ENCODE results near the gene PDE12.
"Not testable (repeated sequence)": the region's sequence is repeated elsewhere in the genome, so short reads cannot be mapped to it uniquely, and the experiment has no call there.

Gene PDE12

DNA sequence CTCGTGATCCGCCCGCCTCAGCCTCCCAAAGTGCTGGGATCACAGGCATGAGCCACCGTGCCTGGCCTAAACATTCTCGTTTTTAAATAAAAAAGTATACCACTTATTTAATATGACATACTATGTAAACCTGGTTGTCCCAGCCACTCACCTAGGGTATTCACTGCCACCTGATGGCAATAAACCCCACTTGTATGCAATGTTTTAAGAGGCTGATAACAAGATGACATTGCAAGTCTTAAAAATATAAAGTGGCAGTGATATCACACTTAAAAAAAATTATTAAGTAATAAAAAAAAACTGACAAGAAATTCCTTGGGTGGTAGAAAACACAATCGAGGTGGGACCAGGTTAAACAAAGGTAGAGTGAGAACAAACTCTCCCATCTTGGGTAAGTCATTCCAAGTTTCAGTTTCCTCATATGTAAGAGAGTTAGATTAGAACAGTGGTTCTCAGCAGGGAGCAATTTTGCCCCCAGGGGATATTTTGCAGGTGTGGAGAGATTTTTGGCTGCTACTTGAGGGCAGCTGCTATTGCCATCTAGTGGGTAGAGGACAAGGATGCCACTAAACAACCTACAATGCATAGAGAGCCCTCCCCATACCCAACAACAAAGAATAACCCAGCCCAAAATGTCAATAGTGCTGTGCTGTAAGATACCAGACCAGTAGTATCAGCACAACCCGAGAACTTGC lies 26.5 kb downstream of the PDE12 start:
- no peak for FAIRE-seq
- peak; percentile 12 for DNase-seq (ENCODE audit: insufficient read length, low spot score)

GRCh38 chr3:57583544-57583943 lies 27.5 kb downstream of the PDE12 start:
- DNase-seq (ENCODE audit: insufficient read length, low spot score) (no peak), FAIRE-seq (no peak)

GRCh38 chr3:57586778-57587177 lies 30.7 kb downstream of the PDE12 start:
- FAIRE-seq = no peak
- DNase-seq (ENCODE audit: insufficient read length, low spot score) = no peak

DNA sequence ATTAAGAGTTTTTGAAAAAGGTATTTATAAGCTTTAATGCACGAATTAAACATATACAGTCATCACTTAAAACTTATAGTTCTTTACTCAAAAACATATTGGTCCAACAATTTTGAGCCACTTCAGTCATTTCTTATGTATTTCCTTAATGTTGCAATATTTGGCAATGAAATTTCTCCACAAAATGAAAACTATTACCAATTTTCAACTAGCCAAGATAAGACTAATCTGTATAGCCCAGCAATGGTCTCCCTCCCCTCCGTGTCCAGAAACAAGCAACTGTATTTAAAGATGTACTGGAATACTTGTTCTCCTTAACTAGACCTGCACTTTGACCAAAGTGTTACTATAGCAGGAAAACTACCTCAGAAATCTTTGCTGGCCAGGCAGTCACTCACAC lies 31.8 kb downstream of the PDE12 start:
- FAIRE-seq (no peak), DNase-seq (ENCODE audit: insufficient read length, low spot score) (no peak)

GRCh38 chr3:57592306-57592705 lies 36.2 kb downstream of the PDE12 start:
- DNase-seq (ENCODE audit: insufficient read length, low spot score) (no peak), FAIRE-seq (no peak)

GRCh38 chr3:57594144-57594543 lies 38.1 kb downstream of the PDE12 start:
- DNase-seq (ENCODE audit: insufficient read length, low spot score) (no peak), FAIRE-seq (no peak)

- no peak for FAIRE-seq
- DNase-seq (ENCODE audit: insufficient read length, low spot score) = no peak
These were observed 38.5 kb downstream of the PDE12 start for GRCh38 chr3:57594576-57594975.

GRCh38 chr3:57596495-57597126 lies 40.5 kb downstream of the PDE12 start:
- peak; percentile 64 for DNase-seq (ENCODE audit: insufficient read length, low spot score)
- no peak for FAIRE-seq

DNA sequence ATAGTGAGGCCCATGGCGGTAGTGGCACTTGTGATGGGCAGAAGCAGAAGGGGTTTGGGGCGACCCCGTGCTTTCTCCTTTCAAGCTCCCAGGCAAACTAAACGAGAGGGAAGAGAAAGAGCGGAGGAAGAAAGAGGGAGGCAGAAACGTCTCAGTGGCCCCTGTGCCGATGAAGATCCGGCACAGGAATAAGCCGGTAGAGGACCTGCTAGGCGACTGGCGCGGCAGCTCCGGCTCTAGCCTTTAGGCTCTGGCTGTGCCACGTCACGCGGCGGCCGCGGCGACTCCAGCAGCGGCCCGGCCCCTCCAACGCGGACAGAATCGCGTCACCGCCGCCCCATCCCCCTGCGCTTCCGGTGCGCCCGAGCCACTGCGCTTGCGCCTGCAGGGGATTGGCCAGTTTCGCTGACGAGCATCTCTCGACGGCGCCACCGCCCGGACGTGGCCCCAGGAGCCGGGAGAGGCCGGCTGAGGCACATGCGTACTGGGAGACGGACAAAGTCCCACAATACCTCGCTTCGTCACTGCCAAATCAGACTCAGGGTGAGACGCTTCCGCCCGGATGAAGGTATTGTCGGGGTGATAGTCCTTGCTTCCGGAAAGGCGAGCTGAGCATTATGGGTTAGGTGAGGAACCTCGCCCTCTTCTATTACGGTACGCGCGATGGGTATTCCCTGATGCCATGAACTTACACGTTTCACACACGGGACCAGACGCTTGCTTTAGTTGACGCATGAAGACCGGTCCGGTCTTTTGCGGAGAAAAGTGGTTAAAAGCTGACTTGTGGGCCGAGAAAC lies 41.3 kb downstream of the PDE12 start, which contains the start of gene ARF4:
ARF4 (minus strand) TSS at position 218 of the 797 bp plus-strand sequence; CDS start at position 14, 204 bp downstream.
- peak; percentile 98 for FAIRE-seq

DNA sequence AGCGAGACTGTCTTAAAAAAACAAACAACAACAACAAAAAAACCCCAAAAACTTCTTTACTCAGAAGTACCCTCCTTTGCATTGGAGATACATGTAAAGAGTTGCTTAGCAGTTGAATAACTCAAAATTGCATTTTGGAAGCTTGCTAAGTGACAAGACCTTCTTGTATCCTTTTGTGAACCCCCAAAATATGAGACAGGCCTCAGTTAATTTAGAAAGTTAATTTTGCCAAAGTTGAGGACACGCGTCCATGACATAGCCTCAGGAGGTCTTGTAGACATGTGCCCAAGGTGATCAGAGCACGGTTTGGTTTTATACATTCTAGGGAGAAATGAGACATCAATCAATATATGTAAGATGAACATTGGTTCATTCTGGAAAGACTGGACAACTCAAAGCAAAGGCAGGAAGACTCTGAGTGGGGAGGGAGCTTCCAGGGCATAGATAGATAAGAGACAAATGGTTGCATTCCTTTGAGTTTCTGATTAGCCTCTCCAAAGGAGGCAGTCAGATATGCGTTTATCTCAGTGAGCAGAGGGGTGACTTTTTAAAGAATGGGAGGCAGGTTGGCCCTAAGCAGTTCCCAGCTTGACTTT lies 42.8 kb downstream of the PDE12 start:
- DNase-seq (ENCODE audit: insufficient read length, low spot score) (no peak), FAIRE-seq (no peak)

More for the DNA sequence above, 41.3 kb downstream of the PDE12 start, which contains the start of gene ARF4:
- peak; percentile 99 for DNase-seq (ENCODE audit: insufficient read length, low spot score)

DNA sequence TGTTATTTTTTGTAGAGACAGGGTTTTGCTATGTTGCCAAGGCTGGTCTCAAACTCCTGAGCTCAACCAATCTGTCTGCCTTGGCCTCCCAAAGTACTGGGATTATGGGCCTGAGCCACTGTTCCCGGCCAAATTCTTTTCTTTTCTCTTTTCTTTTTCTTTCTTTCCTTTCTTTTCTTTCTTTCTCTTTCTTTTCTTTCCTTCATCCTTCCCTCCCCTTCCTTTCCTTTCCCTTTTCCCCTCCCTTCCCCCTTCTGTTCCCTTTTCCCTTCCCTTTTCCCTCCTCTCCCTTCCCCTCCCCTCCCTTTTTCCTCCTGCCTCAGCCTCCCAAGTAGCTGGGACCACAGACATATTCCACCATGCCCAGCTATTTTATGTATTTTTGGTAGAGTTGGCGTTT lies 44.1 kb downstream of the PDE12 start:
- no peak for FAIRE-seq
- no peak for DNase-seq (ENCODE audit: insufficient read length, low spot score)

DNA sequence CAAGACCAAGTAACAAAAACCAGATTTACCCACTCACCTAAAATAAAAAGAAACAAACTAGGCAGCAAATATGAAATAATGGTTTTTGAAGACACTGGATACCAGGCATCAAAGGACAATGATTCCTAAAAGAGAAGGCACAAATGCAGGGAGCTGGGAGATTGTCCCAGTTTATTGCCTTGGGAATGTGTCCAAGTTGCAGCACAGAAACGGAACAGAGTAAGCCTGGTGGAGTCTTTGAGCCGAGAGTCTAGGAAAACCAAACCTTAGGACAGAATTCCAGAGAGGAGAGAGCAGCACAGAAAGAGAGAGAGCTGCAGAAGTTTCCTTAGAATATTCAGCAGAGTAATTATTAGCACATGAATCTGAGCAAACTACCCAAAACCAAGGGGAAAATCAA lies 48.9 kb downstream of the PDE12 start:
- DNase-seq (ENCODE audit: insufficient read length, low spot score) = no peak
- no peak for FAIRE-seq

DNA sequence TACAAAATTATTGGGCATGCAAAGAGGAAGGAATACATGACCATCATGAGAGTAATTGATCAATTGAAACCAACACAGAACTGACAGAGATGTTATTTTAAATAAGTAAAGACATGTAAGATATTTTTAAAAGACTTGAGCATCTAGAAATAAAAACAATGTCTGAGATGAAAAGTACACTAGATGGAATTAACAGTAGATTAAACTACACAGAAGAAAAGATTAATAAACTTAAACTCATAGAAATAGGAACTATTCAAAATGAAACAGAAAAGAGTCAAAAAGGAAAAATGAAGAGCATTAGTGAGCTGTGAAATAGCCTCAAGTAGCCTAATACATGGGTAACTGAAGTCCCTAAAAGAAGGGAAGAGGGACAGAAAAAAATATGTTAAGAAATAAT lies 49.6 kb downstream of the PDE12 start:
- FAIRE-seq (no peak), DNase-seq (ENCODE audit: insufficient read length, low spot score) (no peak)

- not testable (repeated sequence) for FAIRE-seq
These were observed 55.8 kb downstream of the PDE12 start for GRCh38 chr3:57611870-57612269.

GRCh38 chr3:57616233-57616632 lies 60.2 kb downstream of the PDE12 start:
- peak; percentile 20 for FAIRE-seq
- DNase-seq (ENCODE audit: insufficient read length, low spot score) = no peak

More at GRCh38 chr3:57611870-57612269, 55.8 kb downstream of the PDE12 start:
- not testable (repeated sequence) for DNase-seq (ENCODE audit: insufficient read length, low spot score)

All from HTR-8/SVneo (cell line).